Central memory CD8-positive, alpha-beta T cell (primary cell): ENCODE measurements around the gene GMIP.
A peak's percentile ranks its signal among the peaks of the same experiment; 100 is the strongest.
"Not testable (repeated sequence)": the region's sequence is repeated elsewhere in the genome, so short reads cannot be mapped to it uniquely, and the experiment has no call there.

Experiments
- ATAC-seq: fragments of 150-1000 bp; cut with Tn5 transposase; replicated peaks from 2 replicates; pipeline ENCODE4 v1.10.0; 2022; ENCODE audit warnings: mild to moderate bottlenecking, moderate FRiP score, moderate number of reproducible peaks; ENCODE audit not compliant: poor library complexity, severe bottlenecking; ENCODE audit errors: extremely low read depth
- DNase-seq, 2 donors: peaks; one replicate each; pipeline ENCODE4 v3.0.0; 2021; ENCODE audit warnings: low spot score in 2 of 2
- H3K27ac Mint-ChIP-seq: one replicate; pipeline ENCODE4 v1.8.0; 2022; ENCODE audit warnings: low read depth, mild to moderate bottlenecking, moderate library complexity, mixed read lengths
- H3K27me3 Mint-ChIP-seq: one replicate; pipeline ENCODE4 v1.8.0; 2022; ENCODE audit warnings: mixed read lengths
- H3K36me3 Mint-ChIP-seq: one replicate; pipeline ENCODE4 v1.8.0; 2022; ENCODE audit warnings: mild to moderate bottlenecking, moderate library complexity, mixed read lengths; ENCODE audit not compliant: insufficient read depth
- H3K4me1 Mint-ChIP-seq: one replicate; pipeline ENCODE4 v1.8.0; 2022; ENCODE audit warnings: mixed read lengths
- H3K4me3 Mint-ChIP-seq: one replicate; pipeline ENCODE4 v1.8.0; 2022; ENCODE audit warnings: mild to moderate bottlenecking, moderate library complexity, mixed read lengths
- H3K9me3 Mint-ChIP-seq: one replicate; pipeline ENCODE4 v1.8.0; 2022; ENCODE audit warnings: mixed read lengths

The GMIP gene

GRCh38 chr19:19627621-19628500 lies 15.6 kb downstream of the GMIP start, which contains the start of gene LPAR2:
Gene LPAR2 (minus strand): TSS chr19:19628220. CDS start chr19:19627275, 945 bp downstream.
- Mint-ChIP-seq H3K4me3 (peak within 1 kb of the TSS; percentile 88), H3K36me3 (peaks cover 37% of the 10 kb centered on the region), H3K27me3 (no peaks in the 10 kb centered on the region), H3K4me1 (peaks cover 34% of the 10 kb centered on the region), H3K27ac (peak within 1 kb of the TSS; percentile 95), H3K9me3 (no peaks in the 10 kb centered on the region)
- DNase-seq (peak; percentile 60 to 63), ATAC-seq (peak; percentile 82)

- Mint-ChIP-seq H3K36me3 (peaks cover 33% of the 10 kb centered on the region), H3K27me3 (no peaks in the 10 kb centered on the region), H3K9me3 (no peaks in the 10 kb centered on the region), H3K4me3 (peak overlapping the region; percentile 88), H3K27ac (peak overlapping the region; percentile 95), H3K4me1 (peaks cover 34% of the 10 kb centered on the region)
- DNase-seq, result no peak
- no peak for ATAC-seq
Measured at GRCh38 chr19:19626516-19627472, 16.7 kb downstream of the GMIP start.

GRCh38 chr19:19624032-19624570 lies 19.4 kb downstream of the GMIP start:
- peak overlapping the region; percentile 13 for H3K27ac Mint-ChIP-seq
- H3K4me3 Mint-ChIP-seq, result no peak overlapping the region
- peaks cover 38% of the 10 kb centered on the region for H3K4me1 Mint-ChIP-seq
- DNase-seq (no peak), ATAC-seq (no peak)
- no peaks in the 10 kb centered on the region for H3K27me3 Mint-ChIP-seq
- peaks cover 24% of the 10 kb centered on the region for H3K36me3 Mint-ChIP-seq
- no peaks in the 10 kb centered on the region for H3K9me3 Mint-ChIP-seq

- Mint-ChIP-seq H3K4me1 (peaks cover 39% of the 10 kb centered on the region), H3K9me3 (no peaks in the 10 kb centered on the region), H3K27ac (no peak overlapping the region), H3K4me3 (no peak overlapping the region), H3K27me3 (no peaks in the 10 kb centered on the region), H3K36me3 (peaks cover 22% of the 10 kb centered on the region)
- DNase-seq (no peak), ATAC-seq (no peak)
Measured at GRCh38 chr19:19623383-19623782, 20.1 kb downstream of the GMIP start.

GRCh38 chr19:19619849-19620210 lies 23.6 kb downstream of the GMIP start:
- peaks cover 51% of the 10 kb centered on the region for H3K4me1 Mint-ChIP-seq
- no peak for ATAC-seq
- no peaks in the 10 kb centered on the region for H3K9me3 Mint-ChIP-seq
- H3K36me3 Mint-ChIP-seq, result peaks cover 25% of the 10 kb centered on the region
- H3K27ac Mint-ChIP-seq, result no peak overlapping the region
- H3K27me3 Mint-ChIP-seq, result no peaks in the 10 kb centered on the region
- H3K4me3 Mint-ChIP-seq, result no peak overlapping the region
- no peak for DNase-seq

- H3K4me3 Mint-ChIP-seq, result peak overlapping the region; percentile 75
- no peak for DNase-seq
- ATAC-seq, result no peak
- H3K27ac Mint-ChIP-seq, result peak overlapping the region; percentile 97
- H3K9me3 Mint-ChIP-seq, result no peaks in the 10 kb centered on the region
- no peaks in the 10 kb centered on the region for H3K27me3 Mint-ChIP-seq
- peaks cover 24% of the 10 kb centered on the region for H3K36me3 Mint-ChIP-seq
- peaks cover 49% of the 10 kb centered on the region for H3K4me1 Mint-ChIP-seq
Measured at GRCh38 chr19:19619181-19619848, 24.1 kb downstream of the GMIP start.

GRCh38 chr19:19618219-19619051 lies 25.0 kb downstream of the GMIP start, which contains the start of gene PBX4:
Gene PBX4 (minus strand): TSS chr19:19618687. CDS start chr19:19618629, 58 bp downstream.
- peak; percentile 91 for ATAC-seq
- DNase-seq, result peak; percentile 98 to 99
- H3K27me3 Mint-ChIP-seq, result no peaks in the 10 kb centered on the region
- H3K9me3 Mint-ChIP-seq, result no peaks in the 10 kb centered on the region
- H3K4me3 Mint-ChIP-seq, result peak within 1 kb of the TSS; percentile 75
- peak within 1 kb of the TSS; percentile 97 for H3K27ac Mint-ChIP-seq
- H3K36me3 Mint-ChIP-seq, result peaks cover 19% of the 10 kb centered on the region
- peaks cover 48% of the 10 kb centered on the region for H3K4me1 Mint-ChIP-seq

- no peaks in the 10 kb centered on the region for H3K9me3 Mint-ChIP-seq
- H3K4me1 Mint-ChIP-seq, result peaks cover 49% of the 10 kb centered on the region
- peak overlapping the region; percentile 81 for H3K27ac Mint-ChIP-seq
- ATAC-seq (peak; percentile 34), DNase-seq (peak in 1 of 2 donors; percentile 34)
- H3K36me3 Mint-ChIP-seq, result peaks cover 20% of the 10 kb centered on the region
- no peaks in the 10 kb centered on the region for H3K27me3 Mint-ChIP-seq
- H3K4me3 Mint-ChIP-seq, result peak overlapping the region; percentile 75
Measured at GRCh38 chr19:19615086-19615485, 28.4 kb downstream of the GMIP start.

- H3K4me1 Mint-ChIP-seq, result peaks cover 47% of the 10 kb centered on the region
- no peak overlapping the region for H3K4me3 Mint-ChIP-seq
- no peaks in the 10 kb centered on the region for H3K27me3 Mint-ChIP-seq
- H3K27ac Mint-ChIP-seq, result no peak overlapping the region
- peaks cover 20% of the 10 kb centered on the region for H3K36me3 Mint-ChIP-seq
- DNase-seq (no peak), ATAC-seq (no peak)
- H3K9me3 Mint-ChIP-seq, result no peaks in the 10 kb centered on the region
Measured at GRCh38 chr19:19613506-19613905, 30.0 kb downstream of the GMIP start.

GRCh38 chr19:19610376-19611202 lies 32.9 kb downstream of the GMIP start:
- H3K27ac Mint-ChIP-seq, result no peak overlapping the region
- peaks cover 16% of the 10 kb centered on the region for H3K36me3 Mint-ChIP-seq
- no peaks in the 10 kb centered on the region for H3K27me3 Mint-ChIP-seq
- no peaks in the 10 kb centered on the region for H3K9me3 Mint-ChIP-seq
- no peak for DNase-seq
- ATAC-seq, result no peak
- H3K4me3 Mint-ChIP-seq, result no peak overlapping the region
- H3K4me1 Mint-ChIP-seq, result peaks cover 34% of the 10 kb centered on the region

- H3K36me3 Mint-ChIP-seq, result peaks cover 11% of the 10 kb centered on the region
- not testable (repeated sequence) for ATAC-seq, DNase-seq, H3K4me3 Mint-ChIP-seq, H3K9me3 Mint-ChIP-seq, H3K27me3 Mint-ChIP-seq
- H3K27ac Mint-ChIP-seq, result peak overlapping the region; percentile 77
- peaks cover 37% of the 10 kb centered on the region for H3K4me1 Mint-ChIP-seq
Measured at GRCh38 chr19:19606686-19607085, 36.8 kb downstream of the GMIP start.
